Esophagus muscularis mucosa (tissue), 3 donors: ENCODE measurements around the gene DNAH11.

ENCODE experiments used
- POLR2A ChIP-seq: fragments of 450-650 bp; IDR thresholded peaks from one replicate; pipeline ENCODE4 v1.6.1; 2017; ENCODE audit warnings: antibody characterized with exemption, moderate library complexity, mild to moderate bottlenecking, low read depth
- TF ChIP-seq, protein P1 (sequence below), 3 experiments: fragments of 200-600 bp in 2 of 3; fragments of 450-650 bp in 1 of 3; sonication (generic) in 2 of 3; IDR thresholded peaks; one replicate each; pipeline ENCODE4 v1.5.1; 2017 to 2019; ENCODE audit warnings: antibody characterized with exemption in 3 of 3, mild to moderate bottlenecking in 2 of 3, moderate library complexity in 1 of 3

- TF ChIP-seq, protein P1, sequence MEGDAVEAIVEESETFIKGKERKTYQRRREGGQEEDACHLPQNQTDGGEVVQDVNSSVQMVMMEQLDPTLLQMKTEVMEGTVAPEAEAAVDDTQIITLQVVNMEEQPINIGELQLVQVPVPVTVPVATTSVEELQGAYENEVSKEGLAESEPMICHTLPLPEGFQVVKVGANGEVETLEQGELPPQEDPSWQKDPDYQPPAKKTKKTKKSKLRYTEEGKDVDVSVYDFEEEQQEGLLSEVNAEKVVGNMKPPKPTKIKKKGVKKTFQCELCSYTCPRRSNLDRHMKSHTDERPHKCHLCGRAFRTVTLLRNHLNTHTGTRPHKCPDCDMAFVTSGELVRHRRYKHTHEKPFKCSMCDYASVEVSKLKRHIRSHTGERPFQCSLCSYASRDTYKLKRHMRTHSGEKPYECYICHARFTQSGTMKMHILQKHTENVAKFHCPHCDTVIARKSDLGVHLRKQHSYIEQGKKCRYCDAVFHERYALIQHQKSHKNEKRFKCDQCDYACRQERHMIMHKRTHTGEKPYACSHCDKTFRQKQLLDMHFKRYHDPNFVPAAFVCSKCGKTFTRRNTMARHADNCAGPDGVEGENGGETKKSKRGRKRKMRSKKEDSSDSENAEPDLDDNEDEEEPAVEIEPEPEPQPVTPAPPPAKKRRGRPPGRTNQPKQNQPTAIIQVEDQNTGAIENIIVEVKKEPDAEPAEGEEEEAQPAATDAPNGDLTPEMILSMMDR (IDR thresholded peaks at IDR 0.05), result no peak
- no peak for TF ChIP-seq POLR2A
Measured at GRCh38 chr7:21782996-21783395, 240.2 kb downstream of the DNAH11 start.
